SU-DHL-6 (cell line): ENCODE measurements around the gene INPP5A.

Source experiments
- H2AFZ ChIP-seq: fragments of 200-600 bp; sonication (generic); 2 replicates; pipeline ENCODE4 v1.6.1; 2014; ENCODE audit warnings: low read depth, mild to moderate bottlenecking, moderate library complexity, mixed read lengths, antibody characterized with exemption, low read length; ENCODE audit not compliant: severe bottlenecking
- H3F3A ChIP-seq: fragments of 200-600 bp; shearing (Covaris generic); 2 replicates; pipeline ENCODE4 v1.6.0; 2016; ENCODE audit warnings: antibody characterized with exemption, mild to moderate bottlenecking; ENCODE audit not compliant: insufficient read depth
- H3K27ac ChIP-seq: fragments of 200-600 bp; sonication (generic); 2 replicates; pipeline ENCODE4 v1.5.1; 2016; ENCODE audit warnings: low read depth, mild to moderate bottlenecking, low read length, moderate library complexity, mixed read lengths
- H3K27me3 ChIP-seq: fragments of 200-600 bp; sonication (generic), shearing (Covaris generic); 2 replicates; pipeline ENCODE4 v1.6.0; 2014; ENCODE audit warnings: mild to moderate bottlenecking, low read length
- H3K36me3 ChIP-seq: fragments of 200-600 bp; sonication (generic); 2 replicates; pipeline ENCODE4 v1.6.1; 2014; ENCODE audit warnings: mild to moderate bottlenecking, low read length, mixed read lengths
- H3K4me2 ChIP-seq: fragments of 300-600, 200-600 bp; shearing (Covaris generic), sonication (generic); 2 replicates; pipeline ENCODE4 v1.6.0; 2014; ENCODE audit warnings: low read length, low read depth, mild to moderate bottlenecking; ENCODE audit not compliant: poor library complexity, severe bottlenecking
- H3K4me3 ChIP-seq: fragments of 200-600 bp; sonication (generic); 2 replicates; pipeline ENCODE4 v1.5.1; 2014; ENCODE audit warnings: antibody characterized with exemption, low read length, mild to moderate bottlenecking, mixed read lengths; ENCODE audit not compliant: insufficient read depth, poor library complexity, severe bottlenecking
- H3K79me2 ChIP-seq: fragments of 200-600 bp; sonication (generic); 2 replicates; pipeline ENCODE4 v1.6.1; 2014; ENCODE audit warnings: mild to moderate bottlenecking, low read length, moderate library complexity; ENCODE audit not compliant: insufficient read depth
- H3K9ac ChIP-seq: fragments of 200-600 bp; sonication (generic); 2 replicates; pipeline ENCODE4 v1.7.0; 2014; ENCODE audit warnings: mild to moderate bottlenecking, low read length
- H3K9me2 ChIP-seq: fragments of 200-600 bp; sonication (generic); replicated peaks from 2 replicates; pipeline ENCODE4 v1.6.1; 2014; ENCODE audit warnings: low read length; ENCODE audit not compliant: insufficient read depth
- H3K9me3 ChIP-seq: fragments of 200-600 bp; sonication (generic); 2 replicates; pipeline ENCODE4 v1.6.1; 2014; ENCODE audit warnings: low read length, mixed read lengths; ENCODE audit not compliant: insufficient read depth
- H4K20me1 ChIP-seq: fragments of 200-600 bp; sonication (generic); 2 replicates; pipeline ENCODE4 v1.6.1; 2014; ENCODE audit warnings: low read depth, mild to moderate bottlenecking, antibody characterized with exemption, low read length, moderate library complexity, mixed read lengths
- EZH2phosphoT487 ChIP-seq: fragments of 200-600 bp; sonication (generic), shearing (Covaris generic); conservative IDR thresholded peaks from 2 replicates; pipeline ENCODE4 v1.6.1; 2018; ENCODE audit warnings: mild to moderate bottlenecking, antibody characterized with exemption, low read length, moderate library complexity, mixed read lengths
- TF ChIP-seq, protein P1 (sequence below): fragments of 200-600 bp; sonication (generic); IDR thresholded peaks from one replicate; pipeline ENCODE4 v1.5.1; 2017; ENCODE audit warnings: antibody characterized with exemption, mild to moderate bottlenecking, low read length, moderate library complexity; ENCODE audit not compliant: insufficient read depth, poor library complexity, severe bottlenecking

INPP5A gene

DNA sequence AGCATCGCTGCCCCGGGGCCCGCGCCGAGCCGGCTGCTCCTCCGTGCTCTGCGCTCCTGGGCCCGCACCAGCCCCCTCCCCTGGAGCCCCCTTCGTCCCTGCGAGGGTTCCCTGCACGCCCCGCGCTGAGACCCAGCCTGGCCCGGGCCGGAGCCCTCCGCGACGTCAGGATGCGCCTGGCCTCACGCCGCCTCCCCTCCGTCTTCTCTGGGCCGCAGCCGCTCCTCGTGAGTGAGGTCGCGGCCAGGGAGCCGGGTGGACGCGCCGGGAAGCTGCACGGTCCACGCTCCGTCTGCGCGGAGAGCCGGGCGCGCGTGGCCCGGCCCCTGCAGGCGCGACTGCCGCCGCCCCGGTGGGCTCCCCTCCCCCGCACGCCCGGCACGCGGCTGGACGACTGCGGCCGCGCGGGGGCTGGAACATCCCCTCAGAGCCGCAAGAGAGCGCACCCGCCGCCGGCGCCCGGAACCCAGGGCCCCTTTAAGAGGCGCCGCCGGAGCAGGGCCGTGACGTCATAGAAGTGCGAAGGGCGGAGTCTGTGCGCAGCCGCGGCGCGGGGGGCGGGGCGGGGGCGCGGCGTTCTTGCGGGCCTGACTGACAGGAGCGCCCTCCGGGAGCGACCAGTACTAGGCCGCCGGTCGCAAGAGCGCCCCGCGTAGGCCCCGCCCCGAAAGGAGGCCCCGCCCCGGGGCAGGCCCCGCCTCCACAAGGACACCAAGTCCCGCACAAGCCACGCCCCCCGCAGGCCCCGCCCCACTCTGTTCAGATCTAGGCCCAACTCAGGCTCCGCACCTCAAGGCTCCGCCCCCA is 507 bp upstream of the INPP5A start:
- H3K27ac ChIP-seq, result no peak overlapping the region
- no peaks in the 10 kb centered on the region for H3K27me3 ChIP-seq
- TF ChIP-seq EZH2phosphoT487, result no peak
- TF ChIP-seq, protein P1, sequence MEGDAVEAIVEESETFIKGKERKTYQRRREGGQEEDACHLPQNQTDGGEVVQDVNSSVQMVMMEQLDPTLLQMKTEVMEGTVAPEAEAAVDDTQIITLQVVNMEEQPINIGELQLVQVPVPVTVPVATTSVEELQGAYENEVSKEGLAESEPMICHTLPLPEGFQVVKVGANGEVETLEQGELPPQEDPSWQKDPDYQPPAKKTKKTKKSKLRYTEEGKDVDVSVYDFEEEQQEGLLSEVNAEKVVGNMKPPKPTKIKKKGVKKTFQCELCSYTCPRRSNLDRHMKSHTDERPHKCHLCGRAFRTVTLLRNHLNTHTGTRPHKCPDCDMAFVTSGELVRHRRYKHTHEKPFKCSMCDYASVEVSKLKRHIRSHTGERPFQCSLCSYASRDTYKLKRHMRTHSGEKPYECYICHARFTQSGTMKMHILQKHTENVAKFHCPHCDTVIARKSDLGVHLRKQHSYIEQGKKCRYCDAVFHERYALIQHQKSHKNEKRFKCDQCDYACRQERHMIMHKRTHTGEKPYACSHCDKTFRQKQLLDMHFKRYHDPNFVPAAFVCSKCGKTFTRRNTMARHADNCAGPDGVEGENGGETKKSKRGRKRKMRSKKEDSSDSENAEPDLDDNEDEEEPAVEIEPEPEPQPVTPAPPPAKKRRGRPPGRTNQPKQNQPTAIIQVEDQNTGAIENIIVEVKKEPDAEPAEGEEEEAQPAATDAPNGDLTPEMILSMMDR, result no peak
- H3F3A ChIP-seq, result no peaks in the 10 kb centered on the region
- no peaks in the 10 kb centered on the region for H3K9me2 ChIP-seq
- no peak overlapping the region for H3K4me3 ChIP-seq
- H2AFZ ChIP-seq, result no peak overlapping the region
- no peaks in the 10 kb centered on the region for H3K36me3 ChIP-seq
- no peaks in the 10 kb centered on the region for H4K20me1 ChIP-seq
- no peak overlapping the region for H3K9ac ChIP-seq
- no peaks in the 10 kb centered on the region for H3K9me3 ChIP-seq
- no peaks in the 10 kb centered on the region for H3K79me2 ChIP-seq
- H3K4me2 ChIP-seq, result no peak overlapping the region

DNA sequence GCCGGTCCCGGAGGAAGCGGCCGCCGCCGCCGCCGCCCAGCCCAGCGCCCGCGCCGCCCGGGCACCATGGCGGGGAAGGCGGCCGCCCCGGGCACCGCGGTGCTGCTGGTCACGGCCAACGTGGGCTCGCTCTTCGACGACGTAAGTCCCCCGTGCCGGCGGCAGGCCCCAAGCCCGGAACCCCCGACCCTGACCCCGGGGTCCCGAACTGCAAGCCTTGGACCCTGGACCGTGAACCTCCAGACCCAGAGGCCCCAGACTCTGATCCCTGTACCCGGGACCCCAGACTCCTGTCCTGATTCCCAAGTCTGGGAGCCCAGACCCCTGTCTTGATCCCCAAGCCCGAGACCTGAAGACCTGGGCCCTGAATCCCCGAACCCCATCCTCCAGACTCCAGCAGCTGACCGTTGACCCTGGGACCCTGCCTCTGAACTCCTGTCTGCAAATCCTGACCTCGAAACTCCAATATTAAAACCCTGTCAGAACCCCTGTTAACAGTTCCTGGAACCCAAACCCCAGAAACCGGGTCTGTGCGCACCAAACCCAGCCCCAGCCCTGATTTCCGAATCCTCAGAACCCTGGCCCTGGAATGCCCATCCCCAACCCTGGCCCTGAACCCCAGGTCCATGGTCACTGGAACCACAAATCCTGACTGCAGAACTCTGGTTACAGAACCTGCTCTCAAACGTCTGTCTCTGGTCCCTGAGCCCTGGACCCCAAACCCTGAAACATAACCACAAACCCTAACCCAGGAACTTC is 623 bp downstream of the INPP5A start:
- Histone ChIP-seq H3K4me2 (no peak overlapping the region), H3K9me2 (no peaks in the 10 kb centered on the region), H3K27me3 (no peaks in the 10 kb centered on the region), H4K20me1 (no peaks in the 10 kb centered on the region), H3F3A (no peaks in the 10 kb centered on the region), H3K36me3 (no peaks in the 10 kb centered on the region), H3K4me3 (no peak overlapping the region), H3K9me3 (no peaks in the 10 kb centered on the region), H3K79me2 (no peaks in the 10 kb centered on the region), H3K27ac (no peak overlapping the region), H2AFZ (no peak overlapping the region), H3K9ac (no peak overlapping the region)
- TF ChIP-seq, protein P1, result no peak
- TF ChIP-seq EZH2phosphoT487, result no peak

DNA sequence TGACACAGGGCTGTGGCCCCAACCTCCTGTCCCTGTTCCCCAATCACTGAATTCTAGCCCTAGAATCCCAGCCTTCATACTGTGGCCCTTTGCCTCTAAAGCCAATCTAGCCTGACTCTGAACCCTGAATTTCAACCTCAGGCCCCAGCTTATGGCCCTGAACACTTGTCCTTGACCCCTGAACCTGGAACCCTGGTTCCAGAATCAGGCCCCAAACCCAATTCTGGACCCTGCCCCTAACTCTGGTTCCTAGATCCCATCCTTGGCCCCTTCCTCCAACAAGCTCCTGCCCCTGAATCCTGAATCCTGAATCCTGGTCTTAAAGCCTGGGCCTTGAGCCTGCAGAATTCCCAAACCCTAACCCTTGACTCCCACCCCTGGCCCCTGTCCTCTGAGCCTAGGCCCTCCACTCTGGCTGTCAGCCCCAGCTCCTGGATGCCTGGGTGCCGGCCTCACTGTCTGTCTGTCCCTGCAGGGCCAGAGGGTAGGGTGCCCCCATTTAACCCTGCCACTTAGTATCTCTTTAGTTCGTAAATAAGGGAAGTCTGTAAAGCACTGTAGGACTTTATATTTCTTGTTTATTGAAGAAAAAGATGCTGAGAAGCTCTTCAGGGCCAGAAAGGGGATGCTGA is 1.3 kb downstream of the INPP5A start:
- no peak overlapping the region for H3K9ac ChIP-seq
- H4K20me1 ChIP-seq, result no peaks in the 10 kb centered on the region
- no peak overlapping the region for H2AFZ ChIP-seq
- no peaks in the 10 kb centered on the region for H3F3A ChIP-seq
- no peaks in the 10 kb centered on the region for H3K9me2 ChIP-seq
- TF ChIP-seq, protein P1, result no peak
- TF ChIP-seq EZH2phosphoT487, result no peak
- H3K27me3 ChIP-seq, result no peaks in the 10 kb centered on the region
- no peak overlapping the region for H3K4me2 ChIP-seq
- H3K4me3 ChIP-seq, result no peak overlapping the region
- H3K9me3 ChIP-seq, result no peaks in the 10 kb centered on the region
- H3K36me3 ChIP-seq, result no peaks in the 10 kb centered on the region
- H3K27ac ChIP-seq, result no peak overlapping the region
- H3K79me2 ChIP-seq, result no peaks in the 10 kb centered on the region
